OCI-LY7 (cell line): ENCODE results near the gene EMX2.

Source experiments
- CTCF ChIP-seq: fragments of 200-600 bp; sonication (generic); conservative IDR thresholded peaks from 2 replicates; pipeline ENCODE4 v1.5.1; 2014; ENCODE audit warnings: mild to moderate bottlenecking, antibody characterized with exemption, low read length, moderate library complexity, mixed read lengths
- EZH2phosphoT487 ChIP-seq: fragments of 200-600 bp; sonication (generic); IDR thresholded peaks from 2 replicates; pipeline ENCODE4 v1.6.1; 2018; ENCODE audit warnings: low read depth, borderline replicate concordance, mild to moderate bottlenecking, mixed run types, antibody characterized with exemption, low read length, moderate library complexity, mixed read lengths

GRCh38 chr10:117533507-117534281 is 8.9 kb upstream of the EMX2 start:
- TF ChIP-seq CTCF (no peak), EZH2phosphoT487 (no peak)
